AG08395 (cell line): ENCODE data around the gene AGPAT1.
A peak's percentile ranks its signal among the peaks of the same experiment; 100 is the strongest.
"Not testable (repeated sequence)": the region's sequence is repeated elsewhere in the genome, so short reads cannot be mapped to it uniquely, and the experiment has no call there.

Experiments used
- DNase-seq: peaks from one replicate; pipeline ENCODE4 v3.0.0; 2012; ENCODE audit warnings: mixed read lengths, low spot score

Gene AGPAT1

DNA sequence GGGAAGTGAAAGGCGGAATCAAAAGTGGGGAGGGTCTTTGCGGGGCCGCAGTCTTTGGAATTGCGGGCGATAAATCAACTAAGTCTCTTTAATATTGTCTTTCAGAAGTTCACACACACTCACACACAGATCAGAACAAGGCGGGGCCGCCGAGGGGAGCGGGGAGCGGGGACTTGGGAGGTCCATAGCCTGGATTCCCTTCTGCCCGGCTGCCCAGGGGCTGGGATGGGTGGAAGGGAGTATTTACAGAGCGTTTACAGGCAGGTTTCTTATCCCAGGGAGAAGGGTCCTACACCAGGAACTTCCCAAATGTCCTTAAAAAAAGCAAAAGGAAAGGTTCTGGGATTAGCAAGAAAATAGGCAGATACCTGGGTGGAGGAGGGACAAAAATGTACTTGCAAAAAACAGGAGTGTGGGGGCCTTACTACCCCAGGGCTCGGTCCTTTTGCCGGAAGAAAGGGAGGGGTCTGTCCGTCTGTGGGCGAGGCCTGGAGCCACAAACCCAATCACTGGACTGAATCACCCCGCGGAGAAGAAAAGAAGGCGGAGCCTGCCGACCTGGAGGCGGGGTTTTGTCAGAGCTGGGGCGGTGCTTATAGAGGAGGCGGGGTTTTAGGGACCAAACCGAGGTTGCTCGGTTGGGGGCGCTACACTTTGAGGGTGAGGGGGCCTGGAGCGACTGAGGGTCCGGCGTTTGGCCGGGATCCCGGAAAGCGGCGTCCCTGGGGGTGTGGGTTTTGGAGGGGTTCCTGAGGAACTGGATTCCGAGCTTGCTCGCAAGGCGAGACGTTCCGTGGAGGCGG, 27.4 kb downstream of the AGPAT1 start:
- DNase-seq, result no peak

DNA sequence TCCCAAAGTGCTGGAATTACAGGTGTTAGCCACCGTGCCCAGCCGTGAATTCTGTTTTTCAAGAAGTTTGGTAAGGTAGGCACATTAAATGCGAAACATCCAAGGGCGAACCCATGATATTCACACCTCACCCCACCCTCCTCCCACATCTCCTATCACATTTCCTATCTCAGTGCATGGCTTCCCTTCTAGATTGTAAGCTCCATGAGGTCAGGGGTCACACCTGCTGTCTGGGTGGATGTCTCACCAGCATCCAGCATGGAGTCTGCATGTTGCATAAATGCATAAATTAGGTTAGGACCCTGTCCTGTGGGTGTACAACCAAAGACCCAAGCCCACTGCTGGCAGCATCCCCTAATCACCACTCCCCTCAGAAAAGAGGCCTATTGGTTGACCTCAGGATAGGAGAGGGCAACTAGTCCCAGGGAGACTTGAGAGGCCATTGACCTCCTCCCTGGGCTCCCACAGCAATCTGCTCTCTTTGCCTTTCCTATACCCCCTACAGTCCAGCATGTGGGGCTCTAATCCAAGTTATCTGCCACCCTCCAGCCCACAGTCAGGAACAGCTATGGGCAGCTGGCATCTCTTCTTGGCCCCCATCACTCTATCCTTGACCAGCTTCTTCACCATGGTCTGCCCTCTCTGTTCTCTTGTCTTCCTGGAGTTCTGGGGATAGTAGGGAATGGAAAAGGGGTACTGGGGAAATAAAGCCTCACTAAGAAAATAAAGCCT, 28.3 kb downstream of the AGPAT1 start:
- DNase-seq, result no peak

DNA sequence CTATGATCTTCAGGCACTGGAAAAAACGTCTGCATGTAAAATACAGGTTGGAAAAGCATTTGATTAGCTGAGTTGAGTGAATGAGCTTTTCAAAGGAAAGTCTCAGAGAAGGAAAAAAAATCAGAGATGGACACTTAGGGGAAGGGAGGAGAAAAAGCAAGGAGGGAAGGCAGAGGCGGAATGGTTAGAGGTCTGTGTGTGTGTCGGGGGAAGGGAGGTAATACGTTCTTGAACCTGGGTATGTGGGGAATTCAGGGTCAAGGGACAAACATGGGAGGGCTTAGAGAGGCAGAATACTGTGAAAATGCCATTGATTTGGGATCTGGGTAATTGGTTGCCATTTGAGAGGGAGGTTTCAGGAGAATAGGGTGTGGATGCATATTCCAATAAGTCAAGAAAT, 29.2 kb downstream of the AGPAT1 start:
- no peak for DNase-seq

DNA sequence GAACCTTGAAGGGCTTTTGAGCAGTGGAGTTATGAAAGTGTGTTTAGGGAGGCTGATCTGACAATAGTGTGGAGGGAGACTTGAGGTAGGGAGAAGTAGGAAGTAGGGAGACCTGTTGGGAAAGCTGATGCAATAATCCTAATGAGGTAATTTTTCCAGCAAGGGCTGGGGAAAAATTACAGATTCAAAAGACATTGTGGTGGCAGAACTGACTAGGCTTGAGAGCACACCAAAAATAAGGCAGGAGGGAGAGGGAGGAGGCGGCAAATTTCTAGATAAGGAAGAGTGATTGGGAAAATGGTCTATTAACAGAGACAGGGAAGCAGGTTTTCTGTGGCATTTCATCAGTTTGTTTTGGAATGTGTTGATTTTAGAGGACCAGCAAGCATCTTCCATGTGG, 29.6 kb downstream of the AGPAT1 start:
- no peak for DNase-seq

DNA sequence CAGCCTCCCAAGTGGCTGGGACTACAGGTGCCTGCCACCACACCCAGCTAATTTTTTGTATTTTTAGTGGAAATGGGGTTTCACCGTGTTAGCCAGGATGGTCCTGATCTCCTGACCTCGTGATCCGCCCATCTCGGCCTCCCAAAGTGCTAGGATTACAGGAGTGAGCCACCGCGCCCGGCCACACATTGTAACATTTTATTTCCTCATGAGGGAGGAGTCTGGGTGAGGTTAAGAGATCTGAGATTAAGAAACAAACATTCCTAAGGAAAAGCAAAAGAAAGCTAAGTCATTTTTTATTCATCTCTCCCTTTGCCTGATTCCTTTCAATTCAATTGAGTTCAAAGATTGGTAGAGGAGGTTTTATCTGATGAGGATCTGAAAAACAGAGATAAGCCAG, 31.6 kb downstream of the AGPAT1 start:
- not testable (repeated sequence) for DNase-seq

DNA sequence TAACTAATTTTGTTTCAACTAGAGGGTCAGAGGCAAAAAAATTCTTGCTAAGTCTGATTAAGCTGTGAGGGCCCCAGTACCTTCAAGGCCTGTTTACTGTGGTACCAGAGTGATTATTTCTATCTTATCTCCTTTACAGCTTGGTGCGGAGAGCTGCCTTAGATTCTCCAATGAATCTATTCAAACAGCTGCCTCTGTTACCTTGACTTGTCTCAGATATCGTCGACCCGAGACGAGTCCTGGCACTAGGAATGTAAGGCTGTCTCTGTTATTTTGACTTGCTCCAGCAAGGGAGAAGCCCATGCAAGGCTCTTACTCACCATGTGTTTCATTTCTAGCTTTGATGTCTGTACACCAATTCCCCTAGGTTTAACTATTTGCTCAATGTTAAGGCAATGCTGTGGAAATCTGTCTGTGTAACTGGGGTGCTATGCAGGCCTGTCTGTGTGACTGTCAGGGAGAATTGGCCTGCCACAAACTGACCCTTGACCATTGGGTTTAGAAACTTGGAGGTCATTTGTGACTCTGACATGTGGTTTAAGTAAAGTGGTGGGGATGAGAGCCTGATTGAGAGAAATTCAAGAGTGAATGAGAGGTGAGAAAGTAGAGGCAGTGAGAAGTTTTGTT, 35.4 kb downstream of the AGPAT1 start:
- DNase-seq, result no peak

DNA sequence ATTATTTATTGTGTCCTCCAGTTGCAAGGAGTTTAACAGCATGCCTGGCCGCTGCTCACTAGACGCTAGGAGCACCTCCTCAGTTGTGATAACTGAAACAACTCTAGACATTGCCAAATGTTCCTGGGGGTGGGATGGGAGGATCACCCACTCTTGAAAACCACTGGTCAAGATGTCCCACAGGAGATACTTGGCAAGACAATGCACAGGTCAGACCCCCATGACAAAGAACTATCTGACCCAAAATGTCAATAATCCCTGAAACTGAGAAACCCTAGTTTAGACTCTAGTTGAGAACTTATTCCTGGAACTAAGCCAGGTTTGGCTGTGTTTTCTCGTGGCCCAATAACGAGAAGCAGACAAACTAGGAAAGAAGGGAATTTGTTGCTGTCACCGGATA, 36.3 kb downstream of the AGPAT1 start:
- DNase-seq, result no peak

DNA sequence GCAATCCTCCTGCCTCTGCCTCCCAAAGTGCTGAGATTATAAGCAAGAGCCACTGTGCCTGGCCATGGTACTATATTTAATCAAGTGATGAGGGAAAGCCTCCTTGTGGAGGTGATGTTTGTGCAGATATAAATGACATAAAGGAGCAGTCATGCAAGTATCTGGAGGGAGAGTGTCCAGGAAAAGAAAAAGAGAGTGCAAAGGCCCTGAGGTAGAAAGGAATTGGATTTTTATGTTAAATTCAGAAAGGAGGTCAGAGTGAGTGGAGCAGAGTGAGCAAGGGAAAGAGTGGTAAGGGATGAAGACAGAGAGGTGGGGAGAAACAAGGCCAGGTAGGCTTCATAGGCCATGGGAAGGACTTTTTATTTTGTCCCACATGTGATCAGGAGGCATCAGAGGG, 38.4 kb downstream of the AGPAT1 start:
- no peak for DNase-seq

DNA sequence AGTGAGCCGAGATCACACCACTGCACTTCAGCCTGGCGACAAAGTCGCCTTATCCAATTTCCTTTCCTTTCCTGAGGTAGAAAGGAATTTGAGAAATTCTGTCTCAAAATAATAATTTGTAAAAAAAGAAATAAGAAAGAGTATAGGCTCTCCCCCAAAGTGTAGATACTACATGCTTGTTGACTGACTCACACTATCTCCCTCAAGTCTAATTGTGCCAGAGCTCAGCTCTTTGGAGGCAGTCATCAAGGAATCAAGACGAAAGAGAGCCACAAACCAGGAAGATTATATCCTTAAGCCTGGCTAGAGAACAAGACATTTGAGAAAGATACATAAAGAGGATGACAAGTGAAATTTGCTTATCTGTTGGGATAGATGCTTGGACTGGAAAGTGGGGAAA, 42.1 kb downstream of the AGPAT1 start:
- no peak for DNase-seq

DNA sequence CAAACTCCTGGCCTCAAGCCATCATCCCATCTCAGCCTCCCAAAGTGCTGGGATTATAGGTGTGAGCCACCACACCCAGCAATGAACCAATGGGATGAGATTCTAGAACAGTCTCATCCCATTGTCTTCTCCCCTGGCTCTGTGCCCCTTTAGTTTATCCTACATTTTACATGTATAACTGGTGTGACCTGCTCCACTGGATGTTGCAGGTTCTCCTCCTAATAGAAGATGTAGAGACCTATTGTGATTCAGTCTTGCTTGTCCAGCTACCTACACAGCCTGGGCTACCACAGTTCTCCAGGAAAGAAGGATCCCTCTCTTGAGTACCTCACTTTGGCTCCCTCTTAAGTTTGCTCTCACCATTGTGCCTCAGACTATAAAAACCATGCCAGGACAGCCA, 43.8 kb downstream of the AGPAT1 start:
- no peak for DNase-seq

DNA sequence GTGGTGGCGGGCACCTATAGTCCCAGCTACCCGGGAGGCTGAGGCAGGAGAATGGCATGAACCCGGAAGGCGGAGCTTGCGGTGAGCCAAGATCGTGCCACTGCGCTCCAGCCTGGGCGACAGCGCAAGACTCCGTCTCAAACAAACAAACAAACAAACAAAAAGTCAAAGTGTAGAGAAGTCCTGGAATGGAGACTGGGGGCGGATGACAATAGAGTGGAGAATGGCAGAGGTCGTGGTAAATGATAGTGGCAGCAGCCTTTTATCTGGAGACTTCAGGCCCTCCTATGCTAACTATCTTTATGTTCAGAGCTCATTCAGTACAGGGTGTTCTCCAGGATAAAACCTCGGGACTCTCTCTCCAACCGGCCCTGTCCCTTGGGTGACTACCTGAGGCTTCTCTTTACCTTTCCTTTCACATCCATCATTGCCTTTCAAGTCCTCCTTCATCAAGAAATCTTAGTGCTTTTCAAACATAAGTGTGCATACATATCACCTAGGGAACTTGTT, 44.4 kb downstream of the AGPAT1 start:
- DNase-seq, result no peak

DNA sequence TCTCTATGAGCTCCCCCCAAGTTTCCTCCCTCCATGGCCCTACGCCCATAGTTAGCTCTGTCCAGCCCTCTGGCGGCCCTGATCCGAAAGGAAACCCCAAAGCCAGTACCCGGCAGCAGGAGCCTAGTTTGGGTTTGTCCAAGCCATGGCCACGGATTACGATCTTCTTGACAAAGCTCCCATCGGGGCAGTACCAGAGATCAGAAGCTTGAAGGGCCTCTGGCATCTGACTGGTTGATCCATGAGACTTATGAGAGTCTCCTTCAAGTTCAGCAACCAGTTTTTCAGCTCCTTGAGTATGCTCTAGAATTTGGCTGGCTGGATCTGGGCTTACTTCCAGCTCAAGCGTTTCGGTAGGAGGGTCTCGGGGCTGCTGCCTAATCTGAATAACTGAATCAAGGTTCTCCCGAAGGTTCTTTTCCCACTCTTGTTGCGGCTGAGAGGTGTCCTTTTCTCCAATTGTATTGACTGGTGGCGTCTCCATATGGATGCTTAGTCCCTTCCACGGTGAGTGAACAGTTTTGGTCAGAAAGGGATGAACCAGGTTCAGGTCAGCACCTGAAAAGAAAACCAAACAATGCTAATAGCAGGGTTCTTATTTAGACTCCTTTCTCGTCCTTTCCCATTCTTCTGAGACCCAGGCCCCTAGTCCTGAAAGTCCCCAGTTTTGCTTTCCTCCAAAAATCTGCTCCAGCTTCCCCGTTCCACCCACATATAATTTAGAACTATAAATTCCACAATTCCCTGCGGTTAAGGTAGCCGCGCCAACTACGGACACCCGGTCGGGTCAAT, 46.4 kb downstream of the AGPAT1 start:
- DNase-seq, result no peak

DNA sequence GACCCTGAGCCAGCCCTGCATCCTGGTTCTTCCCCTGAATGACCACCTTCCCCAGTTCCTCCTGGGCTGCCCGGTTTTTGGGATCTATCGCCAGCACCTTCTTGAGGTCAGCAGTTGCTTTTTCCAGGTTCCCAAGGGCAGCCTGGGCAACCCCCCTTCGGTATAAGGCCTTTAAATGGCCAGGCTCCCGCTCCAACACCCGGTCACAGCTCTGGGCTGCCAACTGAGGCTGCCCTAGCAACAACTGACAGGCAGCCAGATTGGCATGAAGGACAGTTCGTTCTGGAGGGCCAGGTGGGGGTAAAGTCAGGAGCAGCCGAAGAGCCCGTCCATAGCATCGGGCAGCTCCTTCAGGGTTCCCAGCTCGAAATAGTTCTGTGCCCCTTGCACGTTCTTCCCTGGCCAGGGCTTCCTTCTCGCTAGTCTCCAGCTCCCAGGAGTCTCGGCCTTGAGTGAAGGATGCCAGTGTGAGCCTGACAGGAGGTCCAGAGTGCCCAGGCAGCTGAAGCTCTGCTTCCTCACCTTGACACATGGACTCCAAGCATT, 47.1 kb downstream of the AGPAT1 start:
- no peak for DNase-seq

DNA sequence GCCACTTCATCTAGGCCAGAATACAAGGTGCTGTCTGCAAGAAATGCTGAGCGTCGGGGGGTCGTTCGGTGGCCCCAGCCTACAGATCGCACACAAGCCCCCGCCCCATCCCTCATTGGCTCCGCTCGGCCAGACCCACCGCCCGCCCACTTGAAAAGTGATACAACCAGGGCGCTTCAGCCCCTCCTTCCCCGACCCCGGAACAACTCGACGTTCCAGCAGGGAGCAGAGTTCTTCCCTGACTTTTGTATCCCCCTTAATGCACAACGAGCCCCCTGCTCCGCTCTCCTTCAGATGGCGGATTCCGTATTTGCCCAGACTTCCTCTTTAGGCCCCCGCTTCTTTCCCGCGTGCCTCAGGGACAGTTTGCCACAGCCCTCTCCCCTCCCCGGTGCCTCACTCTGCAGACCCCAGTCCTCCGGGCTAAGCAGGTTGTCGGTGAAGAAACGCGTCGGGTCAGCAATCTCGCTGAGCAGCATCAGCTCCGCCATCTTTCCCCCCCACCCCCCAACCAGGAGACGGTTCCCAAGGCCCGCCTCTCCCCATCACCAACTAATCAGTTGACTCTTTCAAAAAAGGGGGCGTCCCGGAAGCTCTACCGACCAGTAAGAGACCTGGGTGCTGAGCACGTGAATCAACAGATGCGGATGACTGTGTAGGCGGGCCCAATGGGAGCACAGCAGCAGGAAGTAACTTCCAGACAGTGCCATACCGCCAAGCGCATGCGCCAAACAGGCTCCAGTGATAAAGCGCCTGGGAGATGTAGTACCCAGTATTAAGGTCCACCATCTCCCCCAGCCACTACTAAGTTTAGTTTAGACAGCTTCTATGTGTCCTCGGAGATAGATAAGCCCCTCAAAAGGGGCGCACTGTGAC, 47.9 kb downstream of the AGPAT1 start, which contains the start of gene ATF6B:
TSS of gene ATF6B (minus strand) at position 530 of the 876 bp plus-strand sequence. CDS start at position 491, 39 bp downstream.
- DNase-seq, result peak; percentile 99

DNA sequence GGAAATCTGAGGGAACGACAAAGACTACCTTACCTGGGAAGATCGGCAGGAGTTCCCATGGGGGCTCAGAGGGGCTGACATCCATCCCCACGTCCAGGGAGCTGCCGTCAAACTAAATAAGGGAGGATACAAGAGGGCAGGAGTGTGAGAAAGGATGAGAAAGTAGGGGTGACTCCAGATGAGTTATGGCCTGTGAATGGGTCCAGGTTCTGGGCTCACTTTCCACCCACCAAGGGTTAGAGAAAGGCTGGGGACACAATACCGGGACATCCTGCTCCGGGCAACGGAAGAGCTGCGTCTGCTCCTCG, 48.5 kb downstream of the AGPAT1 start:
- DNase-seq, result no peak

DNA sequence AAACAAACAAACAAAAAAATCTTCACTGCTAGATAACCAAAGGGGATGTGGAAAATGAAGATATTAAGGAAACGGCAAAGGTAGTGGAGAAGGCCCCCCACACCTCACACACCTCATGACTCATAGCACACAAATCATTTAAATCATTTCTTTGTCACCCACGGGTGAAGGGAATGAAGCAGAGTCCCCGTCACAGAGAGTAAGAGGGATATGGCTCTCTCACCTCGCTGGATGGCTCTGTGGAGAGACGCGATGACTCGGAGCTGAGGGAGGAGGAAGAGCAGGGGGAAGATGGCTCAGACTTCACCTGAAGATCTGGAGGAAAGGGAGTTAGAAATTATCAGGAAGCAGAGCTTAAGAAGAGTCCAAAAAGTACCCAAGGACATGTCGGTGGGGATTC, 49.0 kb downstream of the AGPAT1 start:
- DNase-seq, result no peak

DNA sequence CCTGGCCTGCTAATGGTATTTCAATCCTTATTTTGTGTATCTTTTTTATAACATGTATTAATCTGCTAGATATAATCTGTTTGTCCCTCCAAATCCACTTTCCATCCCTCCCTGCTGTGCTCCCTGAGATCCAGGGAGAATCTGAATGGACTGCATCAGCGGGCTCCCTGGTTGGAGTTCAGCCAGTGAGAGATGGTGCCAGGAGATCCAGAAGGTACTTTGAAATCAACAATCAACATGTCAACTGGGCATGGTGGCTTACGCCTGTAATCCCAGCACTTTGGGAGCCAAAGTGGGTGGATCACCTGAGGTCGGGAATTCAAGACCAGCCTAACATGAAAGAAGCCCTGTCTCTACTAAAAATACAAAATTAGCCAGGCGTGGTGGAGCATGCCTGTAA, 52.2 kb downstream of the AGPAT1 start:
- no peak for DNase-seq

DNA sequence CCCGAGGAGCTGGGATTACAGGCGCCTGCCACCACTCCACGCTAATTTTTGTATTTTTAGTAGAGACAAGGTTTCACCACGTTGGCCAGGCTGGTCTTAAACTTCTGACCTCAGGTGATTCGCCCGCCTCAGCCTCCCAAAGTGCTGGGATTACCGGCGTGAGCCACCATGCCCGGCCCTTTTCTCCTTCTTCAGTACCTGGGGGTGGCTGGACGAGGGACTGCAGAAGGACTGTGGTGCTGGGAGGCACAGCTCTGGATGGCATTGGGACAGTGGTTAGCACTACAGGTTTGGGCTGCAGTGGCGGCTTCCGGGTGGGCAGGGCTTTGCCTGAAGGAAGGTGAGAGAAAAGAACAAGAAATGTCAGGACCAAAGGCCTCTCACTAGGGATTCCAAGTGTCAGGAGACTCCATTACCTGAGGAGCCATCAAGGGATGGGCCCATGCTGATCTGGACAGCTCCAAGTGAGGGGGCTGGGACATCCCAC, 55.3 kb downstream of the AGPAT1 start:
- DNase-seq, result no peak

DNA sequence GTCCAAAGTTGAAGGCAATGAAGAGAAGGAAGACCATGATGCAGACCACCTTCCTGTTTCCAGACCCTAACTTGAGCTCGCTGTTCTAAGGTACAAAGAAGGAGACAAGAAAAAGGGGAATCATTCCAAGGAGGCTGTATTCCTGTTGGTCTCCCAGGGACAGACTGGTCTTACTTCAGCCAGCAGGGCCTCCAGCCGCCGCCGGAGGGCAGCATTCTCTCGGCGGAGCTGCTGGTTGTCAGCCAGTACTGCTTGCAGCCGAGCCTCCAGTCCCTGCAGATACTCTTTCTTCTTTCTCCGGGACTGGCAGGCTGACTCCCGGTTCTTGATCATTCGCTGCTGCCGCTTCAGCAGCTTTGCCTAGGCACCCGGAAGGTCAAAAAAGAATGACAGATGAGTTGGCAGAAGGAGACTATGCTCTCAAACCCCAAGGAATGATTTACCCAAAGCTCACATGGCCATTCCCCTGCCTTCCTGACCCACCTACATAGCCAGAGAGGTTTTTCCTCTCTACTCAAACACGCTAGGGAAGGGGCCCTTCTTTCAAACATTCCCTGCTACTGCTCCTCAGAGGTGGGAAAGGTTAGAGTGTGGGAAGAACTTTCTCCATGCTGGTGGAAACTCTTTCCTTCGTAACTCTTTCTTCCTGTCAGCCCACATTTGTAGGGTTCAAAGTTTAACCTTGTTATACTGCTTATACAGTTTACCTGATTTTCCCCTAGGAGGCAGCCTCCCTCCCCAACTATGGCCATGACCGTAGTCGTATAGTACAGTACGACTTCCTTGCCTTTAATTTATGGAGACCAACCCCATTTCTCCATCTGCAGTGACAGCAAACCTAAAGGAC, 56.9 kb downstream of the AGPAT1 start:
- peak; percentile 85 for DNase-seq
